Measurements from ENCODE around the gene DALRD3.

The DALRD3 gene

GRCh38 chr3:49017971-49018706, at the start of gene DALRD3:
Gene DALRD3, minus strand, starts transcription at chr3:49018580. Its CDS starts 16 bp downstream, at chr3:49018564.
- DNase-seq (ENCODE audit: low spot score): peak; percentile 91
- no peak for TF ChIP-seq CTCF (IDR thresholded peaks at IDR 0.05; ENCODE audit: extremely low read depth, missing control alignments)

- no peak for TF ChIP-seq CTCF (IDR thresholded peaks at IDR 0.05; ENCODE audit: extremely low read depth, missing control alignments)
- no peak for DNase-seq (ENCODE audit: low spot score)
Measured at GRCh38 chr3:49058011-49058410, 39.6 kb upstream of the DALRD3 start.

GRCh38 chr3:49057268-49057667, 38.9 kb upstream of the DALRD3 start:
- TF ChIP-seq CTCF (IDR thresholded peaks at IDR 0.05; ENCODE audit: extremely low read depth, missing control alignments): no peak
- no peak for DNase-seq (ENCODE audit: low spot score)

- no peak for TF ChIP-seq CTCF (IDR thresholded peaks at IDR 0.05; ENCODE audit: extremely low read depth, missing control alignments)
- DNase-seq (ENCODE audit: low spot score): no peak
Measured at GRCh38 chr3:49054344-49054862, 36.0 kb upstream of the DALRD3 start.

- no peak for DNase-seq (ENCODE audit: low spot score)
- TF ChIP-seq CTCF (IDR thresholded peaks at IDR 0.05; ENCODE audit: extremely low read depth, missing control alignments): no peak
Measured at GRCh38 chr3:49053543-49053942, 35.2 kb upstream of the DALRD3 start.

GRCh38 chr3:49035281-49035680, 16.9 kb upstream of the DALRD3 start:
- TF ChIP-seq CTCF (IDR thresholded peaks at IDR 0.05; ENCODE audit: extremely low read depth, missing control alignments): no peak
- DNase-seq (ENCODE audit: low spot score): no peak

- no peak for DNase-seq (ENCODE audit: low spot score)
- no peak for TF ChIP-seq CTCF (IDR thresholded peaks at IDR 0.05; ENCODE audit: extremely low read depth, missing control alignments)
Measured at GRCh38 chr3:49034650-49035049, 16.3 kb upstream of the DALRD3 start.

All from GM20000 (cell line).